ENCODE results near the gene ITGB3. TPM values are rescaled to one million over a fixed set of nuclear protein-coding genes. Genes with fewer than 3 reads are reported as not detected.

The ITGB3 gene
- total RNA-seq, 1 donor from 2014 or later: 6.6 TPM

GRCh38 chr17:47332287-47332686, 78.7 kb downstream of the ITGB3 start:
- H3K27me3 ChIP-seq: no peaks in the 10 kb centered on the region
- H3K4me3 ChIP-seq: no peak overlapping the region
- peaks cover 24% of the 10 kb centered on the region for H3K36me3 ChIP-seq
- no peaks in the 10 kb centered on the region for H3K4me1 ChIP-seq
- intact Hi-C loops (cut with DNase I): no loop called here
- DNase-seq (no peak), ATAC-seq (no peak)
- H3K27ac ChIP-seq: no peak overlapping the region
- H3K9me3 ChIP-seq: no peaks in the 10 kb centered on the region
- no peak for TF ChIP-seq CTCF (IDR thresholded peaks at IDR 0.05)

- TF ChIP-seq CTCF (IDR thresholded peaks at IDR 0.05): no peak
- ATAC-seq (no peak), DNase-seq (no peak)
- Histone ChIP-seq H3K4me1 (no peaks in the 10 kb centered on the region), H3K4me3 (no peak overlapping the region), H3K27ac (no peak overlapping the region), H3K27me3 (no peaks in the 10 kb centered on the region), H3K36me3 (peaks cover 27% of the 10 kb centered on the region), H3K9me3 (no peaks in the 10 kb centered on the region)
- intact Hi-C loops (cut with DNase I): no loop called here
Measured at GRCh38 chr17:47335101-47335936, 81.7 kb downstream of the ITGB3 start.

- H3K27ac ChIP-seq: no peak overlapping the region
- no peaks in the 10 kb centered on the region for H3K27me3 ChIP-seq
- H3K4me3 ChIP-seq: no peak overlapping the region
- intact Hi-C loops (cut with DNase I): no loop called here
- no peak for DNase-seq
- no peaks in the 10 kb centered on the region for H3K4me1 ChIP-seq
- no peaks in the 10 kb centered on the region for H3K9me3 ChIP-seq
- H3K36me3 ChIP-seq: peaks cover 24% of the 10 kb centered on the region
- ATAC-seq: no peak
- no peak for TF ChIP-seq CTCF (IDR thresholded peaks at IDR 0.05)
Measured at GRCh38 chr17:47338026-47338425, 84.4 kb downstream of the ITGB3 start.

GRCh38 chr17:47352848-47353247, 99.2 kb downstream of the ITGB3 start:
- H3K4me3 ChIP-seq: no peak overlapping the region
- no peaks in the 10 kb centered on the region for H3K9me3 ChIP-seq
- H3K4me1 ChIP-seq: no peaks in the 10 kb centered on the region
- DNase-seq (no peak), ATAC-seq (no peak)
- no peaks in the 10 kb centered on the region for H3K27me3 ChIP-seq
- H3K36me3 ChIP-seq: no peaks in the 10 kb centered on the region
- intact Hi-C loops (cut with DNase I): no loop called here
- TF ChIP-seq CTCF (IDR thresholded peaks at IDR 0.05): no peak
- H3K27ac ChIP-seq: no peak overlapping the region

GRCh38 chr17:47358652-47359051, 105.0 kb downstream of the ITGB3 start:
- no peak overlapping the region for H3K27ac ChIP-seq
- H3K36me3 ChIP-seq: no peaks in the 10 kb centered on the region
- H3K9me3 ChIP-seq: no peaks in the 10 kb centered on the region
- no peaks in the 10 kb centered on the region for H3K4me1 ChIP-seq
- TF ChIP-seq CTCF (IDR thresholded peaks at IDR 0.05): no peak
- ATAC-seq: no peak
- intact Hi-C loops (cut with DNase I): no loop called here
- no peak for DNase-seq
- no peaks in the 10 kb centered on the region for H3K27me3 ChIP-seq
- H3K4me3 ChIP-seq: no peak overlapping the region

Other genes with a start within 250 kb of the ITGB3 start
- 72.1 TPM for gene CDC27, start 64.5 kb upstream of the ITGB3 start, total RNA-seq
- 2.2 TPM for gene MYL4, start 44.5 kb upstream of the ITGB3 start, total RNA-seq
- 11.8 TPM for gene EFCAB13, start 70.1 kb downstream of the ITGB3 start, total RNA-seq

All from upper lobe of right lung (tissue), 1 donor.